GM23338 (cell line): ENCODE data around the gene GALNT15.

ENCODE experiments used
- CREB1 ChIP-seq: fragments of 250-450 bp; sonication (Bioruptor Pico); IDR thresholded peaks from 2 replicates; pipeline ENCODE4 v1.5.0; 2020; ENCODE audit warnings: low read depth, mild to moderate bottlenecking, moderate library complexity
- CTCF ChIP-seq, 2 experiments: fragments of 200-600 bp in 1 of 2; sonication (generic) in 1 of 2; conservative IDR thresholded peaks; 2 replicates each; pipeline versions ENCODE4 v1.5.1 to v1.6.1; 2016 to 2017; ENCODE audit warnings: antibody characterized with exemption in 2 of 2, low read depth in 2 of 2, mild to moderate bottlenecking in 2 of 2, moderate library complexity in 1 of 2
- ETS1 ChIP-seq: IDR thresholded peaks from 2 replicates; pipeline ENCODE4 v1.6.1; 2016; ENCODE audit warnings: antibody characterized with exemption
- EZH2 ChIP-seq: fragments of 200-600 bp; sonication (generic); IDR thresholded peaks from one replicate; pipeline ENCODE4 v1.8.0; 2017; ENCODE audit warnings: antibody characterized with exemption, mild to moderate bottlenecking, low read depth; ENCODE audit not compliant: unreplicated experiment
- EZH2phosphoT487 ChIP-seq: fragments of 200-600 bp; sonication (generic); IDR thresholded peaks from one replicate; pipeline ENCODE4 v1.8.1; 2018; ENCODE audit warnings: antibody characterized with exemption; ENCODE audit not compliant: unreplicated experiment
- JUNB ChIP-seq: IDR thresholded peaks from one replicate; pipeline ENCODE4 v1.6.1; 2016; ENCODE audit warnings: antibody characterized with exemption; ENCODE audit not compliant: unreplicated experiment
- NANOG ChIP-seq: IDR thresholded peaks from 2 replicates; pipeline ENCODE4 v1.6.1; 2016; ENCODE audit warnings: antibody characterized with exemption, borderline replicate concordance
- POLR2AphosphoS5 ChIP-seq: IDR thresholded peaks from 2 replicates; pipeline ENCODE4 v1.6.1; 2016; ENCODE audit warnings: antibody characterized with exemption, low read depth
- REST ChIP-seq: IDR thresholded peaks from one replicate; pipeline ENCODE4 v1.6.1; 2018; ENCODE audit warnings: antibody characterized with exemption; ENCODE audit not compliant: unreplicated experiment
- ZNF114 ChIP-seq: fragments of 250-450 bp; sonication (Bioruptor Pico); IDR thresholded peaks from 2 replicates; pipeline ENCODE4 v1.5.0; 2020; ENCODE audit warnings: mild to moderate bottlenecking, moderate library complexity

- TF ChIP-seq POLR2AphosphoS5 (no peak), CTCF (conservative IDR thresholded peaks at IDR 0.05; ENCODE audit: low read depth in 2 of 2) (no peak), CREB1 (no peak), REST (no peak), EZH2 (no peak), JUNB (no peak), EZH2phosphoT487 (no peak), ETS1 (no peak), ZNF114 (CRISPR knock-in tag) (no peak), NANOG (no peak)
These were observed 26.3 kb upstream of the GALNT15 start for GRCh38 chr3:16148213-16148612.
